ENCODE results near the gene SIRT7.

SIRT7 gene

GRCh38 chr17:81865733-81866439, 52.1 kb downstream of the SIRT7 start:
- H3K27me3 Mint-ChIP-seq = no peaks in the 10 kb centered on the region
- peaks cover 31% of the 10 kb centered on the region for H3K36me3 Mint-ChIP-seq
- ATAC-seq = no peak
- no peaks in the 10 kb centered on the region for H3K9me3 Mint-ChIP-seq
- H3K27ac Mint-ChIP-seq = no peak overlapping the region
- H3K4me1 Mint-ChIP-seq = peaks cover 64% of the 10 kb centered on the region
- no peak overlapping the region for H3K4me3 Mint-ChIP-seq

DNA sequence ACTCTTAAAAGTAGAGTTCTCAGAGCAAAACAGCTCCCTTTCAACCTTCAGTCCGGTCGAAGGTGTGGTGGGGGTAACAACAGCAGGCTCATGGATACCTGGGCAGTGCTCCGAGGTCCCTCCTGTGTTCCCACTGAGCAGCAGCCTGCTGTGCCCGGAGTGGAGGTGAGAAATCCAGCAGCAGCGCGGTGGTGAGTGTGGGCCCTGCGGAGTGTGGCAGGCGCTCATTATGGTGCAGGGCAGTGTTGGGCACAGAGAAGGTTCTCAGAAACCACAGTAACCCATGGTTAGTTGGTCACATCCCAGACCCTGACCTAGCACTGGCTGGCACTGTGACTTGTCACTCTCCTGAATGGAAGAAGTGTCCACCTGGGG, 52.6 kb downstream of the SIRT7 start:
- no peak overlapping the region for H3K27ac Mint-ChIP-seq
- H3K4me1 Mint-ChIP-seq = peaks cover 64% of the 10 kb centered on the region
- no peak overlapping the region for H3K4me3 Mint-ChIP-seq
- no peaks in the 10 kb centered on the region for H3K27me3 Mint-ChIP-seq
- no peaks in the 10 kb centered on the region for H3K9me3 Mint-ChIP-seq
- H3K36me3 Mint-ChIP-seq = peaks cover 31% of the 10 kb centered on the region
- ATAC-seq = no peak

- no peak overlapping the region for H3K4me3 Mint-ChIP-seq
- H3K27ac Mint-ChIP-seq = no peak overlapping the region
- H3K9me3 Mint-ChIP-seq = no peaks in the 10 kb centered on the region
- no peaks in the 10 kb centered on the region for H3K27me3 Mint-ChIP-seq
- no peak for ATAC-seq
- peaks cover 25% of the 10 kb centered on the region for H3K36me3 Mint-ChIP-seq
- peaks cover 58% of the 10 kb centered on the region for H3K4me1 Mint-ChIP-seq
These were observed 53.9 kb downstream of the SIRT7 start for GRCh38 chr17:81863833-81864768.

DNA sequence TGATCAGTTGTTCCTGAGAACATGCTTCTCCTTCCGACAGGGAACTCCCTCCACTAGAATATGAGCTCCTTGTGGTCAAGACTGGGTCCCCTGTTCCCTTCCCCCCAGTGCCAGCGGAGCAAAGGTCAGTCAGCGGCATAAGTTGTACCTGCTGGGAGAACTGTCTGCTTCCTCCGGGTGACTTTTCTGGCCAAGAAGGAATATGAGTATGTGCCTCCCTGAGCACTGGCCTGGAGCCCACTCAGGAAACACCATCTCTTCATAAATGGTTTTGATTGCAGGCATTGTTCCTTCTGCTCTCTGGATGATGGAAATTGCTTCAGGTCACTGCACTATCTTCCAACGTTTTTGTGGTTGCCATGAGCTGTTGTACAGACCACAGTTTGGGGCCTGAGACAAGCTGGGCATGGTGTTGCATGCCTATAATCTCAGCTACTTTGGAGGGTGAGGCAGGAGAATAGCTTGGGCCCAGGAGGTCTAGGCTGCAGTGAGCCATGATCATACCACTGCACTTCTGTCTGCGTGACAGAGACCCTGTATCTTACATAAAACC, 54.8 kb downstream of the SIRT7 start:
- peaks cover 59% of the 10 kb centered on the region for H3K4me1 Mint-ChIP-seq
- ATAC-seq = no peak
- H3K36me3 Mint-ChIP-seq = peaks cover 16% of the 10 kb centered on the region
- no peaks in the 10 kb centered on the region for H3K27me3 Mint-ChIP-seq
- no peaks in the 10 kb centered on the region for H3K9me3 Mint-ChIP-seq
- H3K27ac Mint-ChIP-seq = peak overlapping the region; percentile 20
- peak overlapping the region; percentile 69 for H3K4me3 Mint-ChIP-seq

All from stimulated activated memory B cell treated with anti-CD40 and anti-IgM and Interleukin-4, amounts not matched to agents 10 μg/mL and 1 μg/mL and 100 μg/mL, for 72 hours (primary cell).